ENCODE data around the gene CGREF1.

The CGREF1 gene, protein sequence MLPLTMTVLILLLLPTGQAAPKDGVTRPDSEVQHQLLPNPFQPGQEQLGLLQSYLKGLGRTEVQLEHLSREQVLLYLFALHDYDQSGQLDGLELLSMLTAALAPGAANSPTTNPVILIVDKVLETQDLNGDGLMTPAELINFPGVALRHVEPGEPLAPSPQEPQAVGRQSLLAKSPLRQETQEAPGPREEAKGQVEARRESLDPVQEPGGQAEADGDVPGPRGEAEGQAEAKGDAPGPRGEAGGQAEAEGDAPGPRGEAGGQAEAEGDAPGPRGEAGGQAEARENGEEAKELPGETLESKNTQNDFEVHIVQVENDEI

DNA sequence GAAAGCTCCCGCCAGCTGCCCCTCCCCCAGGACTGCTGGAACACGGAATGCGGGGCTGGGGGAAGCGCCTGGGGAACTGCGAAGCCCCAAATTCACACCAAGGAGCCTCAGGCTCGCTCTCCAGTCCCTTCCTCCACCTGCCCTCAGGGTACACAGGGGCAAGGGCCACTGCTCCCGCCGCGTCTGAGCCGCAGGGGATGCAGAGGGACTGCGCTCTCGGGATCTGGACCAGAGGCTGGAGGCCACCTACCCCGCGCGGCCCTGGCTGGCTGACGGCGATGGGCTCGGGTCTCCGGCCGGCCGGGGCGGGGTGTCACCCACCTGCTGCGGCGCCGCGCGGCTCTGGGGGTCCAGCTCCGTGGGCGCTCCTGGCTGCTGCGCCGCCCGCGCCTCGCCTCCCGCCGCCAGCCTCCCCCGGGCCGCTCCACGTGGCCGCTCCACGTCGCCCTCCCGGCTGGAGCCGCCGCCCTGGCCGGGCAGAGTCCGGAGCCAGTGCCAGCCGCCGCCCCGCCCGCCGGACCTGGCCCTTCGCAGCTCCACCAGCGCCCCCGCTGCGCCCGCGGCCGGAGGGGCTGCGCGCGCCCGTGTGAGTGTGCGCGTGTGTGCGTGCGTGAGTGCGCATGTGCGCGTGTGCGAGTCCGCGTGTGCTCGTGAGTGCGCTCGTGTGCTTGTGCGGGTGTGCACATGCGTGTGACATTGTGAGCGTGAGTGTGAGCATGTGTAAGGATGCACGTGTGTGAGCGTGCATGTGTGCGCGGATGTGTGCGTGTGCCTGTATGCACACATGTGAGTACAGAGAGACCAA is at the start of gene CGREF1:
Gene CGREF1, minus strand, starts transcription at position 604 of the 805 bp plus-strand sequence. CDS start 14,762 bp downstream, outside the sequence.
- TF ChIP-seq, protein P1, sequence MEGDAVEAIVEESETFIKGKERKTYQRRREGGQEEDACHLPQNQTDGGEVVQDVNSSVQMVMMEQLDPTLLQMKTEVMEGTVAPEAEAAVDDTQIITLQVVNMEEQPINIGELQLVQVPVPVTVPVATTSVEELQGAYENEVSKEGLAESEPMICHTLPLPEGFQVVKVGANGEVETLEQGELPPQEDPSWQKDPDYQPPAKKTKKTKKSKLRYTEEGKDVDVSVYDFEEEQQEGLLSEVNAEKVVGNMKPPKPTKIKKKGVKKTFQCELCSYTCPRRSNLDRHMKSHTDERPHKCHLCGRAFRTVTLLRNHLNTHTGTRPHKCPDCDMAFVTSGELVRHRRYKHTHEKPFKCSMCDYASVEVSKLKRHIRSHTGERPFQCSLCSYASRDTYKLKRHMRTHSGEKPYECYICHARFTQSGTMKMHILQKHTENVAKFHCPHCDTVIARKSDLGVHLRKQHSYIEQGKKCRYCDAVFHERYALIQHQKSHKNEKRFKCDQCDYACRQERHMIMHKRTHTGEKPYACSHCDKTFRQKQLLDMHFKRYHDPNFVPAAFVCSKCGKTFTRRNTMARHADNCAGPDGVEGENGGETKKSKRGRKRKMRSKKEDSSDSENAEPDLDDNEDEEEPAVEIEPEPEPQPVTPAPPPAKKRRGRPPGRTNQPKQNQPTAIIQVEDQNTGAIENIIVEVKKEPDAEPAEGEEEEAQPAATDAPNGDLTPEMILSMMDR (IDR thresholded peaks at IDR 0.05; ENCODE audit: low read depth, low read length): no peak
- in situ Hi-C loops (cut with HindIII; ENCODE audit: low sequenced_read_pairs): loop anchor here (25.0 kb wide), 1 partner anchor 144 kb away; the partner anchor contains the start of gene SLC30A3
- peak within 1 kb of the TSS; percentile 31 for H3K4me3 ChIP-seq (ENCODE audit: low read depth, low read length)
- no peak for DNase-seq (ENCODE audit: low read depth, low spot score)

DNA sequence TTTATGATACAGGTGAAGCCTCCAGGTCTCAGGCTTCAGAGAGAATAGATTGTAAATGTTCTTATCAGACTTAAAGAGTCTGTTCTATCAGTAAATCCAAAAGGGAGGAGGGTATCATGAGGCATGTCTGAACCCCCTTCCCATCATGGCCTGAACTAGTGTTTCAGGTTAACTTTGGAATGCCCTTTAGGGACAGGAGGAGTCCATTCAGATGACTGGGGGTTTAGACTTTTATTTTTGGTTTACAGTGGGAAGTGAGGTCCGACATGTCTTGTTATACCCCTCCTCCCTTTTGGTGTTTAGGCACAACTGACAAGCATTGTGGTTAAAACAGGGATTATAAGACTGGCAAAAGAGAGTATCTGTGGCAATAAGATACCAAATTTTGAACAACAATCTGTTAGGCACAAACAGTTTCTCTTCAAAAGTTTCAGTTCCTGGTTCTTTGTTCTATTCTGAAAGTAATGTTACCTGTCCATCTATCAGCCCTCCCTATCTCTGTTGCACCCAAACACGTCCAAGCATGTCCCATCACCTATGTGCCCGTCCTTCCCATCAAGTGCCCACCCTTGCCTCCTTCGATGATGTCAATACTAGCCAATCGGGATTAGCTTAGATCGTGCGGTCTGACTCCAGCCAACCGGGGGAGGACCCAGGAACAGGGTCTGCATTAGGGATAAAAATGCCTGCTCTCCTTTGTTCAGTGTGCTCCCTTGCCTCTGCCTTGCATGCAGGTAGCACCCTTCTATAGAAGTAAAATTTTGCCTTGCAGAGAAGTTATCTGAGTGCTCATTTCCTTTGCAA is 46.2 kb upstream of the CGREF1 start:
- H3K4me3 ChIP-seq (ENCODE audit: low read depth, low read length): no peak overlapping the region
- in situ Hi-C loops (cut with HindIII; ENCODE audit: low sequenced_read_pairs): no loop called here
- no peak for DNase-seq (ENCODE audit: low read depth, low spot score)
- TF ChIP-seq, protein P1 (IDR thresholded peaks at IDR 0.05; ENCODE audit: low read depth, low read length): no peak

DNA sequence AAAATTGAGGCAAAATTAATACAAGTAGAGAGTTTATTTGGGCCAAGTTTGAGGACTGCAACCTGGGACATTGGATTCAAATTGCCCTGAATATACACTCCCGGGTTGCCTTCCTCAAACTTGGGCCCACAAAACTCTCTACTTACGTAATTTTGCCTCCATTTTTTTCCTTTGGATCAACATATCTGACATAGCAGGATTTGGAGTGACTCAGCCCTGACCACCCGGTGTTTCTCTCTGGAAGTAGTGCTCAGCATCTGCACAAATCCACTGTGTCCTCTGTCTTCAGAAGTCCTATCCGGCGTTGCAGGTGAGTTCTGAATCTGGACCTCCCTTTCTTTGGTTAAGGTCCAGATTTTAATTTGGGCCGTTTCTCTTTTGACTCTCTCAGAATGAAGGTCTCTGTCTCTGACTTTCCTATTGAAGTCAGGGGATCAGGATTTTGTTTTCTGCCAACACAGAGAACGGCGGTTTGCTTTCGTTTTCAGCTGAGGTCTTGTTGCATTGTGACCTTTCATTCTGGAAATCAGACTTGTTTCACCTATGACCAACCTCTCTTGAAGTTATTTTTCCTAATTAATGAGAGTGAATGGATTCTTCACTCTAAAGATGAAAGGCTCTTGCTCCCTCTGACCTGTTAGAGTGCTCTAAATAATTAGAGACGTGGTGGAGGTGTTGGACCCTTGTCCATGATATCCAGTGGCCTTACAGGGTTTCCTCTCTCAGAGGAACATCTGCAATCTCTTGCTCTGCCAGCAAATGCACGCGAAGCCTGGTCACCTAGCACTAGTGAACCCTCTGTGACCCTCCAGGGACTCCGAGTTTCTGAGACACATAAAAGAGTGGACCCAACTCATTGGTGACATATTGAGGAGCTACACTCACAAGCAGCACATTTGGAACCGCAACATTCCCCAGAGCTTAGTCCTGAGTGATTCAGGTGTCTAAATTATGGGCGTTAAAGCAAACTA is 43.5 kb upstream of the CGREF1 start:
- TF ChIP-seq, protein P1 (IDR thresholded peaks at IDR 0.05; ENCODE audit: low read depth, low read length): no peak
- DNase-seq (ENCODE audit: low read depth, low spot score): no peak
- no peak overlapping the region for H3K4me3 ChIP-seq (ENCODE audit: low read depth, low read length)
- in situ Hi-C loops (cut with HindIII; ENCODE audit: low sequenced_read_pairs): no loop called here

DNA sequence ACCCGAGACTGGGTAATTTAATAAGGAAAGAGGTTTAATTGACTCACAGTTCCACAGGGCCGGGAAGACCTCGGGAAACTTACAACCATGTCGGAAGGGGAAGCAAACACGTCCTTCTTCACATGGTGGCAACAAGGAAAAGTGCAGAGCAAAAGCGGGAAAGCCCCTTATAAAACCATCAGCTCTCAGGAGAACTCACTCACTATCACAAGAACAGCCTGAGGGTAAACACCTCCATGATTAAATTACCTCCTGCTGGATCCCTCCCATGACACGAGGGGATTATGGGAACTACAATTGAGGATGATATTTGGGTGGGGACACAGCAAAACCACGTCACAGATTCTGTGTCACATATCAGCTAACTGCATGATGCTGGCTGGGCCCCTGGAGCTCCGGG is 41.3 kb upstream of the CGREF1 start:
- TF ChIP-seq, protein P1 (IDR thresholded peaks at IDR 0.05; ENCODE audit: low read depth, low read length): no peak
- no peak overlapping the region for H3K4me3 ChIP-seq (ENCODE audit: low read depth, low read length)
- no peak for DNase-seq (ENCODE audit: low read depth, low spot score)
- in situ Hi-C loops (cut with HindIII; ENCODE audit: low sequenced_read_pairs): no loop called here

DNA sequence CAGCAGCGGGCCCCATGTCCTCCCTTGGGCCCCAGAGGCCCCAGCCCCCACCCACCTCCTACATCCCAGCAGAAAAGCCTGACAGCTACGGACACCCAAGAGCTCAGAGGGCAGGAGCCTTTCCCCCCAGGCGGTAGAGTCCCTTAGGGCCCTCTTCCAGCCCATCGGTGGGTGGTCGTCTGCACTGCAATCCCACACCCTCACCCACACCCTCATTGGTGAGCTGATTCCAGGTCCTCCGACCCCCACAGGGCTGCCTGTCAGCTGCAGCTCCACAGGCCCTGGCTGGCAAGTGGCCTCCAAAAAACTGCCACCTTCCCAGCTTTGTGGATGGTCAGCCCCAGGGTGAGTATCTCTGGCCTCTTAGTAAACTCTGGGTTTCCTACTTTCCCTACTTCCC is 40.3 kb upstream of the CGREF1 start:
- no peak overlapping the region for H3K4me3 ChIP-seq (ENCODE audit: low read depth, low read length)
- DNase-seq (ENCODE audit: low read depth, low spot score): no peak
- in situ Hi-C loops (cut with HindIII; ENCODE audit: low sequenced_read_pairs): no loop called here
- TF ChIP-seq, protein P1 (IDR thresholded peaks at IDR 0.05; ENCODE audit: low read depth, low read length): no peak
